Left lung (tissue), 10 donors: Measurements from ENCODE around the gene CELF4. TPM values are rescaled to one million over a fixed set of nuclear protein-coding genes. Genes with fewer than 3 reads are reported as not detected.
A peak's percentile ranks its signal among the peaks of the same experiment; 100 is the strongest.

Source experiments
- ATAC-seq: fragments of 200-7000 bp; cut with Tn5 transposase; one replicate; pipeline ENCODE4 v1.9.1; 2020; ENCODE audit warnings: moderate library complexity
- DNase-seq, 4 donors: peaks; one replicate each; pipeline ENCODE4 v3.0.0-alpha.2; 2013 to 2020
- H3K27ac ChIP-seq, 2 donors: fragments of 200-600 bp; sonication (generic) in 1 of 2; one replicate each; pipeline versions ENCODE4 v1.5.0 to v1.8.0; 2020 to 2021
- H3K27me3 ChIP-seq, 2 donors: fragments of 200-600 bp; sonication (generic) in 1 of 2; one replicate each; pipeline versions ENCODE4 v1.5.0 to v1.8.0; 2020 to 2021
- H3K36me3 ChIP-seq, 2 donors: fragments of 200-600 bp; sonication (generic) in 1 of 2; one replicate each; pipeline versions ENCODE4 v1.5.0 to v1.8.0; 2020 to 2021
- H3K4me1 ChIP-seq, 2 donors: fragments of 200-600 bp; one replicate each; pipeline ENCODE4 v1.8.0; 2021
- H3K4me3 ChIP-seq, 2 donors: fragments of 200-600 bp; sonication (generic) in 1 of 2; one replicate each; pipeline versions ENCODE4 v1.5.0 to v1.8.0; 2020 to 2021; ENCODE audit warnings: mild to moderate bottlenecking in 1 of 2
- H3K9me3 ChIP-seq, 2 donors: fragments of 200-600 bp; sonication (generic) in 1 of 2; one replicate each; pipeline versions ENCODE4 v1.5.0 to v1.8.0; 2020 to 2021
- intact Hi-C, 2 donors: fragments of 100-400 bp; cut with DNase I; formaldehyde crosslinking; loops; one replicate each; pipeline versions ENCODE4 v1.11.2 to v1.14.2; 2022
- polyA plus RNA-seq, 6 donors: library from polyadenylated mRNA; unstranded; fragments of 120-200 nt; gene quantifications; one replicate each; pipeline ENCODE4 v1.2.1, GENCODE V29; 2013; ENCODE audit not compliant: insufficient read length in 6 of 6
- total RNA-seq, 2 donors: library from RNA; stranded (reverse); fragmentation: NEBNext Ultra II Directional; extraction: Animal tissue kit (Norgen Biotek cat#: 25700); gene quantifications; one replicate each; pipeline ENCODE4 v1.2.1, GENCODE V29; 2021
- TF ChIP-seq, protein P1 (sequence below), 2 donors: fragments of 200-600 bp; sonication (generic) in 1 of 2; IDR thresholded peaks; one replicate each; pipeline versions ENCODE4 v1.5.0 to v1.8.0; 2021; ENCODE audit warnings: antibody characterized with exemption in 2 of 2
- donor health status: DM: no; HTN: yes; CAD: no.
- donor health status: DM: no; HTN: no; CAD: no.

Gene CELF4
- total and polyA plus RNA-seq, 8 donors, result 1.1 to 10.3 (median 7.4) TPM

DNA sequence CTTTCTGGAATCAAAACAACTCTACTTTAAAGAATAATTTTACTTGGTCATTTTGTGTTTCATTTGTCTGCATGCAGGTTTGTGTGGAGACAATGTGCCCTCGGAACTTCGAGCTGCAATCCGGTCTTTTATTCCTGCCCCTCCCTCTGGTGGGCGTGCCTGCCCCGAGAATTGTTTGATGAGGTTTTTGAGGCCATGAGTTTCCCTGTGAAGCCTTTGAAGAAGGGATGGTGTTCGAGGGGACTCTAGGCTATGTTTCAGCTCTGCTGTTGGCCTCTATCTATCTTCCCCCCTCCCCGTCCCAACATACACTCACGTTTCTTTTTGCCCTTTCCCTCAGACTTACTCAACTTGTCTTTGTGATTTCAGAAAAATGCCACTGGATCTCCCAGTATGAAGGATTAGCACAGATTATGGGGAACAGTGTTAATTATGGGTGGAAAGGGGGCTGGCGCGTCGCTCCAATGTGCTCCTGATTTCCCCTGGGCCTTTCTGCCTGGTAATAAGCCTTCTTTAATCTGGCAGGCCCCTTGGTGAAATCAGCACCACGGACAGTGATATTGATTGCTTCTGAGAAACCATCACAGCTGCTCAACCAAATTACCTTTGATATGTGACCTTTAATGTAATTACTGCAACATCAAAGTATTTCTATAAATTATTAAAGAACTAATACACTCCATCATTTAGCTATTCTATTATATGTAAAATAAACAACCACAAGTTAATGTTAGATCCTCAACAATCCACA, 82.2 kb downstream of the CELF4 start:
- peaks cover 0 to 11% of the 10 kb centered on the region in 2 donors for H3K4me1 ChIP-seq
- no peak overlapping the region for H3K4me3 ChIP-seq
- DNase-seq, result peak in 2 of 4 donors; percentile 61 to 64
- ATAC-seq, result no peak
- no peaks in the 10 kb centered on the region for H3K9me3 ChIP-seq
- no peaks in the 10 kb centered on the region for H3K36me3 ChIP-seq
- intact Hi-C loops, result no loop called here
- TF ChIP-seq, protein P1, sequence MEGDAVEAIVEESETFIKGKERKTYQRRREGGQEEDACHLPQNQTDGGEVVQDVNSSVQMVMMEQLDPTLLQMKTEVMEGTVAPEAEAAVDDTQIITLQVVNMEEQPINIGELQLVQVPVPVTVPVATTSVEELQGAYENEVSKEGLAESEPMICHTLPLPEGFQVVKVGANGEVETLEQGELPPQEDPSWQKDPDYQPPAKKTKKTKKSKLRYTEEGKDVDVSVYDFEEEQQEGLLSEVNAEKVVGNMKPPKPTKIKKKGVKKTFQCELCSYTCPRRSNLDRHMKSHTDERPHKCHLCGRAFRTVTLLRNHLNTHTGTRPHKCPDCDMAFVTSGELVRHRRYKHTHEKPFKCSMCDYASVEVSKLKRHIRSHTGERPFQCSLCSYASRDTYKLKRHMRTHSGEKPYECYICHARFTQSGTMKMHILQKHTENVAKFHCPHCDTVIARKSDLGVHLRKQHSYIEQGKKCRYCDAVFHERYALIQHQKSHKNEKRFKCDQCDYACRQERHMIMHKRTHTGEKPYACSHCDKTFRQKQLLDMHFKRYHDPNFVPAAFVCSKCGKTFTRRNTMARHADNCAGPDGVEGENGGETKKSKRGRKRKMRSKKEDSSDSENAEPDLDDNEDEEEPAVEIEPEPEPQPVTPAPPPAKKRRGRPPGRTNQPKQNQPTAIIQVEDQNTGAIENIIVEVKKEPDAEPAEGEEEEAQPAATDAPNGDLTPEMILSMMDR (IDR thresholded peaks at IDR 0.05), result no peak
- H3K27ac ChIP-seq, result no peak overlapping the region
- peaks cover 34 to 72% of the 10 kb centered on the region in 2 donors for H3K27me3 ChIP-seq

DNA sequence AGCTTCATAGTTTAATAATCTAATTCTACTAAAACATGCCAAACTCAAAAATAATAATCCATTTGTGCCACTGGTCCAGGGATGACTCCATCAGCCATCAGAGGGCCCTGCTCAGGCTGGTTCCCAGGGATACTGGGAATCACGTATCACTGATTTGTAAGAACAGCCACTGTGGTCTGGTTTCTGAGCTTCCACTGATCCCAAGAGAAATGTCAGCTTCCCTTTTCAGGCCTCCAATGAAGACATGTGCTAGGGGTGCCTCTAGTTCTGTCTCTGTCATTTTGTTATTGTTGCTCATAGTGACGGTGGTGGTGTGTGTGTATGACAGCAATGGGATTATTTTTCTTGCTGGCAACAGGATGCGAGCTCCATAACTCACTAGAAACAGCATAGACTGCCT, 83.2 kb downstream of the CELF4 start:
- Histone ChIP-seq H3K27ac (no peak overlapping the region), H3K36me3 (no peaks in the 10 kb centered on the region), H3K27me3 (peaks cover 34 to 70% of the 10 kb centered on the region in 2 donors), H3K9me3 (no peaks in the 10 kb centered on the region), H3K4me1 (peaks cover 0 to 11% of the 10 kb centered on the region in 2 donors), H3K4me3 (no peak overlapping the region)
- DNase-seq (no peak), ATAC-seq (no peak)
- TF ChIP-seq, protein P1 (IDR thresholded peaks at IDR 0.05), result no peak
- intact Hi-C loops, result no loop called here

DNA sequence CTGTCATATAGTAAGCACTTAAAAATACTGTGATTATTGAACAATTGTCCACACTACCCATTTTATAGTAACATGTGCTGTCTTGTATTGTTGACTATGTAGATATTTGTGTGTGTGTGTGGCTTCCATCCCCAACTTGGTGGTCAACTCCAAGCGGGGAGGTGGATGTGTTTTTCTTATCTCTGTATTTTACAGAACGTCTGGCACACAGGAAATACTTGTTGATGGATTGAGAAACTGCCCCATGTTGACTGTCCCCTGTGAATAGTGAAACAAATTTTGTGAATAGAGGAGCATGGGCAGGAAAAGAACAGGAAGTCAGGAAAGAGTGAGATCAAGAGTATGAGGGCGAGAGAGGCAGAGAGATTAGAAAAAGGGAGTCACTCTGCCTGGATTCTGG, 83.6 kb downstream of the CELF4 start:
- H3K27ac ChIP-seq, result no peak overlapping the region
- DNase-seq (no peak), ATAC-seq (no peak)
- H3K27me3 ChIP-seq, result peaks cover 32 to 69% of the 10 kb centered on the region in 2 donors
- intact Hi-C loops, result no loop called here
- no peak overlapping the region for H3K4me3 ChIP-seq
- no peaks in the 10 kb centered on the region for H3K36me3 ChIP-seq
- TF ChIP-seq, protein P1 (IDR thresholded peaks at IDR 0.05), result no peak
- H3K4me1 ChIP-seq, result peaks cover 0 to 11% of the 10 kb centered on the region in 2 donors
- no peaks in the 10 kb centered on the region for H3K9me3 ChIP-seq

DNA sequence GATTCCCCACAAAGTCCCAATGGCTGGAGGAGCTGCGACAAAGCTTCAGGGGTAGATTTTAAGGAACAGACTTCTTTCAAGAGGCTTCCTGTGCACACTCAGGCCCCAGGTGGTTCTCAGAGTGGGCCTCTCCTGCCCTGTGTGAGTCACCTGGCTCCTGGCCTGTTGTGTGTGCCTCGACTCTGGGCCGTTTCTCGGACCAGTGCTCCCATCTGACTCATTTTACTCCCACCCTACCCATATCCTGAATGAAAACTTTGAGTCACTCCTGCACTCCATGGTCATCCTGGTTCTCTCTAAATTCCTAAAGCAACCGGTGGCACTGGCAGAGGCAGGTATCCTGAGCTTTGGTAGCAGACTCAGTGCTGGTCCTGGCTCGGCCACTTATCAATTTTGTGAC, 84.1 kb downstream of the CELF4 start:
- Histone ChIP-seq H3K4me1 (peaks cover 0 to 11% of the 10 kb centered on the region in 2 donors), H3K27ac (no peak overlapping the region), H3K4me3 (no peak overlapping the region), H3K27me3 (peaks cover 27 to 69% of the 10 kb centered on the region in 2 donors), H3K36me3 (no peaks in the 10 kb centered on the region), H3K9me3 (no peaks in the 10 kb centered on the region)
- ATAC-seq (no peak), DNase-seq (no peak)
- intact Hi-C loops, result no loop called here
- TF ChIP-seq, protein P1 (IDR thresholded peaks at IDR 0.05), result no peak

DNA sequence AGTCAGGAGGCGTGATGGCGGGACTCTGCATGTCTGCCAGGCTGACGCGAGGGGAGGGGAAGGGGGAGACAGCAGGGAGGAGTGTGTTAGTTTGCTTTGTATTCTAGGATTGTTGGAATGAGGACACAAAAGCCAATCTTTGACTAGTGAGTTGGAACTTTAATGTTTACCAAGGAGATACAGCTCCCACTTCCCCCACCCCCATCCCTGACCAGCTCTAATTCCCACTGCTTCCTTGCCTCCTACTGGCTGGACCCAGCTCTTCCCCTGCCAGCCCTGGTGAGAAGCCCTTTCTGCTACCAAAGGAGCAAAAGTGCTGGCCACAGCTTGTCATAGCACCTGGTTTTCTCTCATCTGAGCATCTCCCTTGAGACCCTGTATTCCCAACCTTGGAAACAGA, 84.5 kb downstream of the CELF4 start:
- intact Hi-C loops, result no loop called here
- ATAC-seq, result no peak
- TF ChIP-seq, protein P1 (IDR thresholded peaks at IDR 0.05), result no peak

More for the DNA sequence above, 84.5 kb downstream of the CELF4 start:
- no peak for DNase-seq
- Histone ChIP-seq H3K4me3 (no peak overlapping the region), H3K27ac (no peak overlapping the region), H3K9me3 (no peaks in the 10 kb centered on the region), H3K36me3 (no peaks in the 10 kb centered on the region), H3K4me1 (peaks cover 0 to 11% of the 10 kb centered on the region in 2 donors), H3K27me3 (peaks cover 23 to 66% of the 10 kb centered on the region in 2 donors)
